ENCODE results near the gene GINS2.

GRCh38 chr16:85628265-85628556 is 60.5 kb downstream of the GINS2 start:
- TF ChIP-seq, protein P1, sequence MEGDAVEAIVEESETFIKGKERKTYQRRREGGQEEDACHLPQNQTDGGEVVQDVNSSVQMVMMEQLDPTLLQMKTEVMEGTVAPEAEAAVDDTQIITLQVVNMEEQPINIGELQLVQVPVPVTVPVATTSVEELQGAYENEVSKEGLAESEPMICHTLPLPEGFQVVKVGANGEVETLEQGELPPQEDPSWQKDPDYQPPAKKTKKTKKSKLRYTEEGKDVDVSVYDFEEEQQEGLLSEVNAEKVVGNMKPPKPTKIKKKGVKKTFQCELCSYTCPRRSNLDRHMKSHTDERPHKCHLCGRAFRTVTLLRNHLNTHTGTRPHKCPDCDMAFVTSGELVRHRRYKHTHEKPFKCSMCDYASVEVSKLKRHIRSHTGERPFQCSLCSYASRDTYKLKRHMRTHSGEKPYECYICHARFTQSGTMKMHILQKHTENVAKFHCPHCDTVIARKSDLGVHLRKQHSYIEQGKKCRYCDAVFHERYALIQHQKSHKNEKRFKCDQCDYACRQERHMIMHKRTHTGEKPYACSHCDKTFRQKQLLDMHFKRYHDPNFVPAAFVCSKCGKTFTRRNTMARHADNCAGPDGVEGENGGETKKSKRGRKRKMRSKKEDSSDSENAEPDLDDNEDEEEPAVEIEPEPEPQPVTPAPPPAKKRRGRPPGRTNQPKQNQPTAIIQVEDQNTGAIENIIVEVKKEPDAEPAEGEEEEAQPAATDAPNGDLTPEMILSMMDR (conservative IDR thresholded peaks at IDR 0.05; ENCODE audit: low read length), result no peak
- TF ChIP-seq EZH2phosphoT487 (IDR thresholded peaks at IDR 0.05; ENCODE audit: borderline replicate concordance), result no peak
